GM21526 (cell line): ENCODE results near the gene SAYSD1.

ENCODE experiments used
- ATAC-seq: cut with Tn5 transposase; IDR thresholded peaks from one replicate; pipeline ENCODE4 v1.9.1; 2021; ENCODE audit warnings: moderate library complexity; ENCODE audit not compliant: unreplicated experiment, low FRiP score

Gene SAYSD1

DNA sequence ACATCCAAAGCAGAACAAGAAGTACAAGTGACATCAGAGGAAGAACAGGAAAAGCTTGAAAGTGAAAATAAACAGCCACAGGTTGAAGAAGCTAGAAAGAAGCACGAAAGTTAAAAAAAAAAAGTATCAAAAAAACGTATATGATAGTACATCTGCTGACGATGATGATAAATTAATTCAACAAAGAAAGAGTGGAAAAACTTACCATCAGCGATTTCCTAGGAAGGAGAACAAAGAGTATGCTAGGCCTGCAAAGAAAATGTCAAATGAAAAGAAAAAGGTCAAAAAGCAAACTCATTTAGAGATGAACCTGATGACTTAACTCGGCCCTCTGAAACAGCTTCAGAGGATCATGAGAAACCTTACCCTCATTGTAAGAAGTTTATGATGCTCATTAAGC, 3.7 kb downstream of the SAYSD1 start:
- ATAC-seq, result no peak

GRCh38 chr6:39108041-39108839, 6.7 kb downstream of the SAYSD1 start:
- no peak for ATAC-seq

- no peak for ATAC-seq
Observed at GRCh38 chr6:39107641-39108040, 7.3 kb downstream of the SAYSD1 start.

DNA sequence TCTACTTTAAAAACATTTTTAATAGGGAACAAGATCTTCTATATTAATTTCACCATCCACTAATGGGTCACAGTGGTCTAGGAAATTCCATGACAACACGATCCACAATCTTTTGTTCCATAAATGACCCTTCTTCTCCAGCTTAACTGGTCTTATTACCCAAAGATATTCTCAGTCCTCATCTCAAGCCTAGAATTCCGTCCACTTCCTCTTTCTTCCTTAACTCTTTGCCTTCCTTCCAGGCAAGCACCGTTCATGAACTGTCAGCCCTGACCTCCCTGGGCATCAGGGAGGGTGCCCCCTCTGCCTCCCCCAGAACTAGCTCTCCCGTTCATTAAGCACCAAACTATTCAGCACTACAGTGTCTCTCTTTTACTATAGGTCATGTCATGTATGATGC, 8.0 kb downstream of the SAYSD1 start:
- ATAC-seq, result no peak

DNA sequence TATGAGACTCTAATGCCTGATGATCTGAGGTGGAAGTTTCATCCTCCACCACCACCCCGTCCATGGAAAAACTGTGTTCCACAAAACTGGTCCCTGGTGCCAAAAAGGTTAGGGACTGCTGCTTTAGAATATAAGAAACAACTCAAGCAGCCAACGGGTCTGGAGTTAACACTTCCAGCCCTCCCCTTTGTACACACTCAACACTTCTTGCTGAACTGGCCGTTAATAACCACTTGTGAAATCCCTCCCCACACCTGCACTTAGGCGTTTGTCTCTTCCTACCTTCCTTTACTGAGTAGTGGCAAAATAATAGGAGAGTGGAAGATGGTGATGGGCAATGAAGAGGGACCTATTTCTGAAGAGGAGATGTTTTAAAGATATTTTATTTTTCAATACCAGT, 10.5 kb downstream of the SAYSD1 start:
- no peak for ATAC-seq

DNA sequence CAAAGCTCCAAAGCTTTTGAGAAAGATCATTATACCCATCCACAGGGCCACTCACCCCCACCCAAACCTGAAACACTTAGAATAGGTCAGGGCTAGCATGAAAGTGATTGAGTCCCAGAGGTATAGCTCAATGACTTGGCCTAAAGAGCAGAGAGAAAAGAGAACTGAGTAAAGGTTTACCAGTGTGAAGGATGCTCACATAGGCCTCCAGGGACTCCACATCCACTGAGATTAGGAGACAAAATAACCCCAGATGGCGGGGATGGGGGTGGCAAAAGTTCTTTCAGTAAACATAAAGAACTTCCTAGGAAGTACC, 12.2 kb downstream of the SAYSD1 start:
- ATAC-seq, result no peak

DNA sequence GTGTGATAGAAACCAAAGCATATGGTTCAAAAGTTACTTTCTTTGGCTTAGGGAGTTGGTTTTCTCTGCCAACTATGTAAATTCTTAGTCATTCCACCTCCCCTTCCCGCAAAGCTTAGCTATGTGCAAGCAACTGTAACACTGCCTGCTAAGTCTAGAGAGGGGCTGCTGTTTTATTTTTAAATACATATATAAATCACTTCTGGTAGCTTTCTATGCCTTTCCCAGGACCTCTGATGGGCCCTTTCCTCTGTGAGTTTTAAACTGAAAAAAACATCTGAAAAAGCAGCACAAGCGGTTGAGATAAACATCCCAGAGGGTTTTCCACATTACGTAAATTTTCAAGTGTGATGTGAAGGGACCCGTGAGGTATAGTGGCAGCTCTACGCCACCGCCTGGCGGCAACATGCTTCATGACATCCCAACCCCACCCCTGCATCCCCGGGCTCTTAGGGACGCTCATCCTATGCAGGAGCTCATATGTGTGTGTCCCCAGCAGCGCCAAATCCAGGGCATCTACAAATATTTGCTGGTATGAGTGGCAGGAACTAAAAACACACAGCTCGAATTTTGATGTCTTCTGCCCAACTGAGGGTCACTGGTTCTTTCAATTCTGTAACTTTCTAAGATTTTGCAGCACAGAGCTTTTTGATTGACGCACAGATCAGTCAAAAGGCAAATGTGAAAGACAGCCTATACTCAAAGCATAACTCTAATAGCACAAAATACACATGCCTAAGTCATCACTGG, 12.7 kb downstream of the SAYSD1 start:
- peak; percentile 81 for ATAC-seq

GRCh38 chr6:39100358-39100757, 14.6 kb downstream of the SAYSD1 start:
- ATAC-seq, result no peak

DNA sequence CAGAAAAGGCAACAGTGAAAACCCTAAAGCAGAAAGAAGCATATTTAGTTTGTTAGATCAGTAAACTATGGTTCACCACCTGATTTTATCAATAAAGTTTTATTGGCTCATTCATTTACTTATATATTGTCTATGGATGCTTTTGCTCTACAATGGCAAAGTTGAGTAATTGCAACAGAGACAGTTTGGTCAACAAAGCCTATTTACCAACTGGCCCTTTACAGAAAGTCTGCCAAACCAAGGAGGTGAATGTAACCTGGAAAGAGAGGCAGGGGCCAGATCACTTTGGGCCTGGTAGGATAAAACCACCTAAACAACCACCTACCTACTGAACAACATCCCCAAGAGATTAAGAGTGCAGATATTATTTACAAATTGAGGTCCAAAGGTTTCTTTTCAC, 19.4 kb downstream of the SAYSD1 start:
- no peak for ATAC-seq

DNA sequence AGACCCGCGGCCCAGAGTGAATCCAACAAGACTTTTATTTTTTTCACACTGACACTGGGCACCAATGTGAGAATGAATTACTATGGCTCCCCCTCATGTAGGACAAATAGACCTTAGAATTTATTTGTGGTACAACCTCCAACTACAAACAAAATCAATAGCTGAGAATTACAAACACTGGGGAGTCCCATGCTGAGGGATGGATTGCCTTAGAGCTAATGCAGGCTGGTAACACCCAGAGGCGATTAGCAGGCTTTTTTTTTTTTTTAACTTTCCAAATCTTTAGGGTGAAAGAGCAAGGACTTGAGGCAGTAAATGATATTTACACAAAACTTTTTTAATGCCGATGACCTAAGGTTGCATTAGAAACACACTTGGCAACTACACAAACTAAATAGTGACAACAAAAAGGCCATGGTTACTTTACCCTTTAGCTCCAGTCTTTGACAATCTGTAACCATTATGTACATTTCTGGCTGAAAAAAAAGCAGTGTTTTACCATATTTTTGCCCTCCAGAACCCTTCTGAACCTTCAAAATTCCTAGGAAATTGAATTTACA, 21.8 kb downstream of the SAYSD1 start:
- ATAC-seq, result no peak

- ATAC-seq, result no peak
Observed at GRCh38 chr6:39092124-39092523, 22.9 kb downstream of the SAYSD1 start.

- no peak for ATAC-seq
Observed at GRCh38 chr6:39091220-39091619, 23.8 kb downstream of the SAYSD1 start.

GRCh38 chr6:39090036-39090435, 24.9 kb downstream of the SAYSD1 start:
- no peak for ATAC-seq

DNA sequence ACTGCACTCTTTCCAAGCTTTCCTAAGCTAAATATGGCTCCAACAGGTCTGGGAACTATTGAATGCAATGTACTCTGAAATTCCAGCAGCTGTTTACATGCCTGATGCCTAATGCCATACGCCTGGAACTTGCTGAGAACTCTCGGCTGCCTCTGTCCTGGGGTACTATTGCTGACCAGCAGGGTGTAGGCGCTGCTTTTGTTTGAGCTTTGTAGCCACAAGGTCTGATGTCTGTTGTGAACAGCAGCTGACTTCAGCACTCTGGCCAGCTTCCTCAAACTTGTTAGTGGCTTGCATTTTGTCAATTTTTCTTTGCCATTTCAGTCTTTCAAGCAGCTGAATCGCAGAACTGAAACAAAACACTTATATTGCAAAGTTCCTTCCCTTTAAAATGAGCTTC, 26.7 kb downstream of the SAYSD1 start:
- no peak for ATAC-seq

DNA sequence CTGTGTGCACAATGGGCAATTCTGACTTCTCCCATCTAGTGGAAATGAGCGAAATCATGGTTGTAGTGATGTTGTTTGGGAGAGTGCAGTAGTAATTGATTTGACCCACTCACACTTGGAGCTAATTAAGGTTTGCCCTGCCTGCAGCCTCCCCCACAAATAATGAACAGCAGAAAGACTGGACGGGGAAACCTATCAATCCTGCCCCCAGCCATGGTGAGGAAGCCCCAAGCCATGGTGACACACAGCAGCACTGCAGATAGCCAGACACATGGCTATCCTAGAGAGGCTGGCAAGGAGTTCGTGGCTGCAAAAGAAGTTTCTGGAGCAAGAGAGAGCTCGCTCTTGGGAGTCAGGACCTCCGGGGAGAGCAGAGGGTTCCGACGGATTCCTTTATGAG, 27.8 kb downstream of the SAYSD1 start:
- ATAC-seq, result no peak

GRCh38 chr6:39086711-39087110, 28.3 kb downstream of the SAYSD1 start:
- ATAC-seq, result no peak

DNA sequence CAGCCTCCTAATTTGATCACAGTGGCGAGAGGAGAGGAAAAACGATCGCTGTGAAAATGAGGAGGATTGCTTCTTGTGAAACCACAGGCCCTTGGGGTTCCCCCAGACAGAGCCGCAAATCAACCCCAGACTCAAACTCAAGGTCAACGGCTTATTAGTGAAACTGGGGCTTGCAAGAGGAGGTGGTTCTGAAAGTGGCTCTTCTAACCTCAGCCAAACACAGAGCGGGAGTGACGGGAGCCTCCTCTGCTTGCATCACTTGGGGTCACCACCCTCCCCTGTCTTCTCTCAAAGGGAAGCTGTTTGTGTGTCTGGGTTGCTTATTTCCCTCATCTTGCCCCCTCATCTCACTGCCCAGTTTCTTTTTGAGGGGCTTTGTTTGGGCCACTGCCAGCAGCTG, 28.7 kb downstream of the SAYSD1 start:
- peak; percentile 73 for ATAC-seq

- no peak for ATAC-seq
Observed at GRCh38 chr6:39085129-39085797, 29.7 kb downstream of the SAYSD1 start.

- no peak for ATAC-seq
Observed at GRCh38 chr6:39084506-39084905, 30.5 kb downstream of the SAYSD1 start.

DNA sequence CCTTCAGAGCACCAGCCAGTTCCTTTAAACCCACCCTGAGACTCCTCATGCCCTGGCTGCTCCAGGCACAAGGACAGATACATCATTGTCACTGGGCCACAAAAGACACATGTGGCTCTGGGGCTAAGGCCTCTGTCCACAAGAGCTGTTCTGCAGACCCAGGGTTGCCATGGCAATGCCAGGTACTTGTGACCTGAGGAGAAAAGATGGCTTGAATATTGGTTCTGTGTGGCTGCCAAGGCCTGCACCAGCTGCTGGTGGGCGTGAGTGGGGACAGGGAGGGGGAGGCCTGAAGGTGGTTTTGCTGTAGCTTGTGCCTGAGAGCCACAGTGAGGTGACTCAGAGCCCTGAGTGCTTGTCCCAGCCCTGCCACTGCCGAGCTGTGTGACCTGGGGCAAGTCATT, 31.8 kb downstream of the SAYSD1 start:
- ATAC-seq, result no peak

DNA sequence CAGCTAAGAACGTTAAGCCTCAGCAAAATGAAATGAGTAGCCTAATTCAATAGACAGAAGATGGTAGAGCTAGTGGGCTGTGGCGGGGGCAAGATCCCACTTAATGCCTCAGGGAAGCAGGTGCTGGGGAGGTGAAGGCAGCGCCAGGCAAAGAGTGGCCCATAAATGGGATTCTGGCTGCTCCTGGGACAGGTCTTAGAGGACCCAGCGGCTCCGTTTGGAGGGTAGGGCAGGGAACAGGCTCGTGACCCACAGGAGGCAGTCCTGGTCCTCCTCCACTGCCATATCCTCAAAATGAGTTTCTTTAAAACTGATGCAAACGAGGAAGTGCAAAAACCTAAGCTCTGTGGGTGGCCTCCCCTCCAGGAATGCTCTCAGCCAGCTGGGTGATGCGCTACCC, 32.7 kb downstream of the SAYSD1 start:
- ATAC-seq, result no peak
